IMR-90 (cell line): Measurements from ENCODE around the gene SLIT3. TPM values are rescaled to one million over a fixed set of nuclear protein-coding genes. Genes with fewer than 3 reads are reported as not detected.

ENCODE experiments used
- ATAC-seq: fragments of 200-7000 bp; cut with Tn5 transposase; 2 replicates; pipeline ENCODE4 v1.9.1; 2020; ENCODE audit warnings: low read depth, mild to moderate bottlenecking, moderate library complexity
- BruUV-seq: library from RNA; stranded (reverse); fragments of 400-500 nt; replicated peaks from 2 replicates; lab custom pipeline; 2021; lab: Mats Ljungman, UMichigan
- CTCF ChIA-PET: fragments of 300-600 bp; formaldehyde crosslinking; extraction: SDS; loops from one replicate; lab custom pipeline; 2021; ENCODE audit warnings: antibody characterized with exemption; lab: Yijun Ruan, JAX
- POLR2A ChIA-PET: fragments of 300-600 bp; sonication (Branson Sonifier 250); formaldehyde crosslinking; loops from one replicate; lab custom pipeline; 2022; ENCODE audit warnings: antibody characterized with exemption; ENCODE audit not compliant: unreplicated experiment; lab: Charles Lee
- DNase-seq: peaks from one replicate; pipeline ENCODE4 v3.0.0; 2013
- H2AFZ ChIP-seq: replicated peaks from 2 replicates; pipeline ENCODE3; 2013; ENCODE audit warnings: low read length, mild to moderate bottlenecking; ENCODE audit not compliant: poor library complexity
- H2AK5ac ChIP-seq: 2 replicates; pipeline ENCODE4 v1.6.1; 2013; ENCODE audit warnings: low read depth, low read length, inconsistent platforms
- H2AK9ac ChIP-seq: replicated peaks from 2 replicates; pipeline ENCODE3; 2013; ENCODE audit warnings: mild to moderate bottlenecking, low read depth, low read length, moderate library complexity; ENCODE audit not compliant: poor library complexity
- H2BK120ac ChIP-seq: 2 replicates; pipeline ENCODE4 v1.6.1; 2013; ENCODE audit warnings: low read depth, low read length, inconsistent platforms
- H2BK15ac ChIP-seq: 3 replicates; pipeline ENCODE4 v1.6.1; 2013; ENCODE audit warnings: low read depth, low read length, inconsistent platforms
- H2BK20ac ChIP-seq: 2 replicates; pipeline ENCODE4 v1.6.1; 2013; ENCODE audit warnings: low read depth, mild to moderate bottlenecking, inconsistent platforms, low read length, moderate library complexity
- H2BK5ac ChIP-seq: 2 replicates; pipeline ENCODE4 v1.6.1; 2013; ENCODE audit warnings: mild to moderate bottlenecking, low read depth, low read length, inconsistent platforms; ENCODE audit not compliant: poor library complexity, severe bottlenecking
- H3K14ac ChIP-seq: replicated peaks from 2 replicates; pipeline ENCODE4 v1.6.1; 2013; ENCODE audit warnings: low read depth, low read length, inconsistent platforms
- H3K18ac ChIP-seq: 2 replicates; pipeline ENCODE4 v1.6.1; 2013; ENCODE audit warnings: low read depth, low read length, control low read depth
- H3K23ac ChIP-seq: 2 replicates; pipeline ENCODE4 v1.6.1; 2013; ENCODE audit warnings: low read depth, low read length, inconsistent platforms
- H3K27ac ChIP-seq: 2 replicates; pipeline ENCODE4 v1.5.1; 2013; ENCODE audit warnings: mild to moderate bottlenecking, control low read depth, low read length; ENCODE audit not compliant: insufficient read depth
- H3K27me3 ChIP-seq: 2 replicates; pipeline ENCODE4 v1.6.1; 2013; ENCODE audit warnings: low read length; ENCODE audit not compliant: control insufficient read depth, insufficient read depth
- H3K36me3 ChIP-seq: 2 replicates; pipeline ENCODE4 v1.6.1; 2013; ENCODE audit warnings: low read length, mixed read lengths; ENCODE audit not compliant: control insufficient read depth, insufficient read depth
- H3K4ac ChIP-seq: 2 replicates; pipeline ENCODE4 v1.6.1; 2013; ENCODE audit warnings: low read depth, low read length, inconsistent platforms
- H3K4me1 ChIP-seq: 2 replicates; pipeline ENCODE4 v1.6.1; 2013; ENCODE audit warnings: low read length, mixed read lengths; ENCODE audit not compliant: control insufficient read depth, insufficient read depth
- H3K4me2 ChIP-seq: 2 replicates; pipeline ENCODE4 v1.6.1; 2013; ENCODE audit warnings: low read depth, mild to moderate bottlenecking, control low read depth, low read length, moderate library complexity
- H3K4me3 ChIP-seq: 2 replicates; pipeline ENCODE4 v1.5.1; 2013; ENCODE audit warnings: low read depth, mild to moderate bottlenecking, control low read depth, low read length, moderate library complexity; ENCODE audit not compliant: insufficient read depth
- H3K56ac ChIP-seq: 2 replicates; pipeline ENCODE4 v1.6.1; 2013; ENCODE audit warnings: low read length, inconsistent platforms; ENCODE audit not compliant: insufficient read depth; ENCODE audit errors: extremely low read depth
- H3K79me1 ChIP-seq, 2 experiments: 2 replicates each; pipeline ENCODE4 v1.6.1; 2013; ENCODE audit warnings: low read length in 2 of 2, inconsistent platforms in 1 of 2, low read depth in 1 of 2
- H3K9ac ChIP-seq: 2 replicates; pipeline ENCODE4 v1.6.1; 2013; ENCODE audit warnings: low read depth, low read length, control low read depth
- H3K9me1 ChIP-seq: 2 replicates; pipeline ENCODE4 v1.6.1; 2013; ENCODE audit warnings: low read length, inconsistent platforms; ENCODE audit not compliant: insufficient read depth
- H3K9me3 ChIP-seq: 2 replicates; pipeline ENCODE4 v1.6.1; 2013; ENCODE audit warnings: low read length; ENCODE audit not compliant: control insufficient read depth, insufficient read depth
- H4K20me1 ChIP-seq: 2 replicates; pipeline ENCODE4 v1.6.1; 2013; ENCODE audit warnings: low read length, inconsistent platforms; ENCODE audit not compliant: insufficient read depth
- H4K5ac ChIP-seq: 2 replicates; pipeline ENCODE4 v1.6.1; 2013; ENCODE audit warnings: mild to moderate bottlenecking, low read depth, low read length, control low read depth
- H4K8ac ChIP-seq, 2 experiments: 2 replicates each; pipeline ENCODE4 v1.6.1; 2013; ENCODE audit warnings: low read depth in 2 of 2, low read length in 2 of 2, control low read depth in 1 of 2, inconsistent platforms in 1 of 2
- H4K91ac ChIP-seq: 2 replicates; pipeline ENCODE4 v1.6.1; 2013; ENCODE audit warnings: low read depth, low read length, inconsistent platforms; ENCODE audit not compliant: insufficient read depth
- BHLHE40 ChIP-seq: fragments of 150-350 bp; IDR thresholded peaks from 2 replicates; pipeline ENCODE4 v1.6.1; 2016; ENCODE audit warnings: mild to moderate bottlenecking, low read depth, low read length
- ELK1 ChIP-seq: fragments of 150-350 bp; IDR thresholded peaks from 2 replicates; pipeline ENCODE4 v1.6.1; 2016; ENCODE audit warnings: low read depth, mild to moderate bottlenecking, low read length, moderate library complexity, borderline replicate concordance
- MAFK ChIP-seq: IDR thresholded peaks from 2 replicates; pipeline ENCODE4 v1.6.1; 2012; ENCODE audit warnings: low read depth, low read length, improper control_type of control experiment
- MAZ ChIP-seq: IDR thresholded peaks from 2 replicates; pipeline ENCODE4 v1.6.1; 2012; ENCODE audit warnings: low read depth, mild to moderate bottlenecking, low read length, improper control_type of control experiment, moderate library complexity, borderline replicate concordance
- MXI1 ChIP-seq: IDR thresholded peaks from 2 replicates; pipeline ENCODE4 v1.6.1; 2012; ENCODE audit warnings: low read depth, mild to moderate bottlenecking, low read length, moderate library complexity, borderline replicate concordance
- NFE2L2 ChIP-seq: fragments of 150-350 bp; IDR thresholded peaks from 2 replicates; pipeline ENCODE4 v1.6.1; 2016; ENCODE audit warnings: low read depth, mild to moderate bottlenecking, low read length
- RCOR1 ChIP-seq: IDR thresholded peaks from 2 replicates; pipeline ENCODE4 v1.6.1; 2012; ENCODE audit warnings: mild to moderate bottlenecking, low read length, improper control_type of control experiment; ENCODE audit not compliant: insufficient replicate concordance
- RFX5 ChIP-seq: IDR thresholded peaks from 2 replicates; pipeline ENCODE4 v1.8.0; 2012; ENCODE audit warnings: low read depth, mild to moderate bottlenecking, low read length, moderate library complexity
- WGBS, 2 experiments: methylation state at CpG; one replicate each; pipeline versions ENCODE4 v1.1.5 to v1.1.7; 2013; ENCODE audit warnings: missing lambda C conversion rate in 2 of 2; ENCODE audit not compliant: insufficient read length in 1 of 2; ENCODE audit errors: extremely low coverage in 2 of 2; 5-methylcytosine and 5-hydroxymethylcytosine counted together
- dilution Hi-C: fragments of 300-500 bp; cut with HindIII; formaldehyde crosslinking; loops from one replicate; pipeline ENCODE4 v1.14.3; 2018; ENCODE audit warnings: low sequenced_read_pairs; ENCODE audit not compliant: unreplicated experiment
- in situ Hi-C: fragments of 300-500 bp; cut with MboI; formaldehyde crosslinking; loops from 3 replicates; pipeline ENCODE4 v1.14.3; 2019; ENCODE audit warnings: low sequenced_read_pairs, inconsistent platforms, mixed read lengths
- intact Hi-C: fragments of 100-400 bp; cut with micrococcal nuclease; formaldehyde crosslinking; loops from 2 replicates; pipeline ENCODE4 v1.10.0; 2022
- polyA plus RNA-seq, 3 experiments: library from polyadenylated mRNA; depleted of rRNA; stranded (reverse); fragments of >200 nt; gene quantifications; 2 replicates each; pipeline ENCODE4 v1.2.3, GENCODE V29; 2012; ENCODE audit warnings: low replicate concordance in 1 of 3
- total RNA-seq: library from RNA; depleted of rRNA; stranded (reverse); fragments of >200 nt; gene quantifications from 2 replicates; pipeline ENCODE4 v1.2.3, GENCODE V29; 2012

Gene SLIT3
- total and polyA plus RNA-seq, 2 of the 4 experiments (the other 2 are of a cell fraction): 0.18 to 0.50 TPM

- dilution Hi-C loops: no loop called here
- H4K5ac ChIP-seq: no peak overlapping the region
- BruUV-seq: no TSS peak
These were observed 415.4 kb downstream of the SLIT3 start for GRCh38 chr5:168885324-168886120.

More at GRCh38 chr5:168885324-168886120, 415.4 kb downstream of the SLIT3 start:
- no peak overlapping the region for H3K4me2 ChIP-seq
- H3K4me1 ChIP-seq: no peaks in the 10 kb centered on the region
- H4K8ac ChIP-seq: no peak overlapping the region
- ChIA-PET CTCF (no interaction called here), POLR2A (no interaction called here)
- H2AK9ac ChIP-seq: no peak overlapping the region
- no peaks in the 10 kb centered on the region for H3K36me3 ChIP-seq
- H3K9ac ChIP-seq: no peak overlapping the region
- no peak overlapping the region for H2BK120ac ChIP-seq
- H3K14ac ChIP-seq: no peak overlapping the region
- no peak overlapping the region for H2BK5ac ChIP-seq
- in situ Hi-C loops (no loop called here), intact Hi-C loops (no loop called here)
- H3K79me1 ChIP-seq: no peaks in the 10 kb centered on the region
- no peaks in the 10 kb centered on the region for H3K9me3 ChIP-seq
- ATAC-seq: no peak
- no peak overlapping the region for H2AK5ac ChIP-seq
- no peak overlapping the region for H3K4ac ChIP-seq
- H3K27me3 ChIP-seq: no peaks in the 10 kb centered on the region
- no peaks in the 10 kb centered on the region for H4K20me1 ChIP-seq
- no peak overlapping the region for H4K91ac ChIP-seq
- H3K56ac ChIP-seq: no peak overlapping the region
- no peak overlapping the region for H3K23ac ChIP-seq
- H2BK15ac ChIP-seq: no peak overlapping the region
- H3K18ac ChIP-seq: no peak overlapping the region
- H2BK20ac ChIP-seq: no peak overlapping the region
- no peak overlapping the region for H3K27ac ChIP-seq
- H3K4me3 ChIP-seq: no peak overlapping the region
- no peak for DNase-seq
- H2AFZ ChIP-seq: no peak overlapping the region
- no peaks in the 10 kb centered on the region for H3K9me1 ChIP-seq
- WGBS, 2 experiments: 18% methylated on average over 6 of the region's 14 CpGs; no CpG with 5 or more reads in 1 of the 2 experiments
- no peak for TF ChIP-seq ELK1
- TF ChIP-seq NFE2L2: no peak
- no peak for TF ChIP-seq MAFK
- TF ChIP-seq RFX5: no peak
- TF ChIP-seq MXI1: no peak
- no peak for TF ChIP-seq RCOR1
- no peak for TF ChIP-seq MAZ
- TF ChIP-seq BHLHE40: no peak
